ENCODE results near the gene BBX.

BBX gene

GRCh38 chr3:107660306-107660976, 137.7 kb downstream of the BBX start:
- no peak for DNase-seq

GRCh38 chr3:107661447-107662123, 138.8 kb downstream of the BBX start:
- DNase-seq, result no peak

GRCh38 chr3:107662124-107662507, 139.4 kb downstream of the BBX start:
- no peak for DNase-seq

GRCh38 chr3:107662586-107662985, 139.8 kb downstream of the BBX start:
- no peak for DNase-seq

- DNase-seq, result no peak
Measured at GRCh38 chr3:107663266-107663665, 140.5 kb downstream of the BBX start.

GRCh38 chr3:107664614-107665013, 141.9 kb downstream of the BBX start:
- no peak for DNase-seq

- no peak for DNase-seq
Measured at GRCh38 chr3:107665351-107665750, 142.6 kb downstream of the BBX start.

GRCh38 chr3:107666853-107667252, 144.1 kb downstream of the BBX start:
- DNase-seq, result no peak

GRCh38 chr3:107668416-107668815, 145.7 kb downstream of the BBX start:
- no peak for DNase-seq

GRCh38 chr3:107668963-107669362, 146.2 kb downstream of the BBX start:
- DNase-seq, result no peak

GRCh38 chr3:107669669-107670068, 146.9 kb downstream of the BBX start:
- no peak for DNase-seq

GRCh38 chr3:107670986-107671385, 148.2 kb downstream of the BBX start:
- DNase-seq, result no peak

GRCh38 chr3:107674371-107674770, 151.6 kb downstream of the BBX start:
- DNase-seq, result no peak

- no peak for DNase-seq
Measured at GRCh38 chr3:107675233-107675900, 152.6 kb downstream of the BBX start.

GRCh38 chr3:107676469-107677309, 153.9 kb downstream of the BBX start:
- DNase-seq, result no peak

- no peak for DNase-seq
Measured at GRCh38 chr3:107679921-107680320, 157.2 kb downstream of the BBX start.

- DNase-seq, result no peak
Measured at GRCh38 chr3:107680698-107681097, 157.9 kb downstream of the BBX start.

- no peak for DNase-seq
Measured at GRCh38 chr3:107681396-107681795, 158.6 kb downstream of the BBX start.

GRCh38 chr3:107682580-107682979, 159.8 kb downstream of the BBX start:
- DNase-seq, result no peak

GRCh38 chr3:107683447-107683846, 160.7 kb downstream of the BBX start:
- DNase-seq, result no peak

GRCh38 chr3:107684431-107684925, 161.7 kb downstream of the BBX start:
- DNase-seq, result no peak

GRCh38 chr3:107685383-107685782, 162.6 kb downstream of the BBX start:
- DNase-seq, result no peak

- no peak for DNase-seq
Measured at GRCh38 chr3:107687056-107687581, 164.4 kb downstream of the BBX start.

Data from stimulated activated CD4-positive, alpha-beta T cell treated with anti-CD3 and anti-CD28 coated beads, Interleukin-15, amount 100 ng/mL, for 24 hours (primary cell).